ENCODE data around the gene GALNT17.

Gene GALNT17

GRCh38 chr7:71739520-71740173 is 607.7 kb downstream of the GALNT17 start:
- TF ChIP-seq GATA3 (IDR thresholded peaks at IDR 0.05; ENCODE audit: low read depth, low read length) (no peak), GATA2 (IDR thresholded peaks at IDR 0.05; ENCODE audit: low read depth, low read length) (no peak)

- no peak for TF ChIP-seq GATA2 (IDR thresholded peaks at IDR 0.05; ENCODE audit: low read depth, low read length)
Observed at GRCh38 chr7:71740174-71740560, 608.2 kb downstream of the GALNT17 start.

GRCh38 chr7:71746006-71746405 is 614.1 kb downstream of the GALNT17 start:
- no peak for TF ChIP-seq GATA2 (IDR thresholded peaks at IDR 0.05; ENCODE audit: low read depth, low read length)
- no peak for TF ChIP-seq GATA3 (IDR thresholded peaks at IDR 0.05; ENCODE audit: low read depth, low read length)

- TF ChIP-seq GATA3 (IDR thresholded peaks at IDR 0.05; ENCODE audit: low read depth, low read length): no peak
- no peak for TF ChIP-seq GATA2 (IDR thresholded peaks at IDR 0.05; ENCODE audit: low read depth, low read length)
Observed at GRCh38 chr7:71750290-71750689, 618.3 kb downstream of the GALNT17 start.

GRCh38 chr7:71752171-71752935 is 620.4 kb downstream of the GALNT17 start:
- TF ChIP-seq GATA3 (IDR thresholded peaks at IDR 0.05; ENCODE audit: low read depth, low read length) (no peak), GATA2 (IDR thresholded peaks at IDR 0.05; ENCODE audit: low read depth, low read length) (no peak)

GRCh38 chr7:71753236-71753635 is 621.3 kb downstream of the GALNT17 start:
- no peak for TF ChIP-seq GATA2 (IDR thresholded peaks at IDR 0.05; ENCODE audit: low read depth, low read length)
- TF ChIP-seq GATA3 (IDR thresholded peaks at IDR 0.05; ENCODE audit: low read depth, low read length): no peak

- no peak for TF ChIP-seq GATA2 (IDR thresholded peaks at IDR 0.05; ENCODE audit: low read depth, low read length)
- TF ChIP-seq GATA3 (IDR thresholded peaks at IDR 0.05; ENCODE audit: low read depth, low read length): no peak
Observed at GRCh38 chr7:71753956-71754664, 622.2 kb downstream of the GALNT17 start.

GRCh38 chr7:71754828-71755227 is 622.9 kb downstream of the GALNT17 start:
- no peak for TF ChIP-seq GATA2 (IDR thresholded peaks at IDR 0.05; ENCODE audit: low read depth, low read length)
- no peak for TF ChIP-seq GATA3 (IDR thresholded peaks at IDR 0.05; ENCODE audit: low read depth, low read length)

- TF ChIP-seq GATA3 (IDR thresholded peaks at IDR 0.05; ENCODE audit: low read depth, low read length) (no peak), GATA2 (IDR thresholded peaks at IDR 0.05; ENCODE audit: low read depth, low read length) (no peak)
Observed at GRCh38 chr7:71761336-71761735, 629.4 kb downstream of the GALNT17 start.

Data from SH-SY5Y (cell line).